CD4-positive, CD25-positive, alpha-beta regulatory T cell (primary cell): Measurements from ENCODE around the gene MRPL50. TPM values are rescaled to one million over a fixed set of nuclear protein-coding genes. Genes with fewer than 3 reads are reported as not detected.

Source experiments
- ATAC-seq, 2 donors: fragments of 150-1000 bp; cut with Tn5 transposase; one replicate each; pipeline ENCODE4 v1.10.0; 2021; ENCODE audit warnings: low read depth in 2 of 2, moderate number of reproducible peaks in 2 of 2, moderate library complexity in 1 of 2
- DNase-seq, 3 donors: peaks; one replicate each; pipeline versions ENCODE4 v3.0.0 to v3.0.0-alpha.2; 2012 to 2022; ENCODE audit warnings: mixed read lengths in 1 of 3
- H3K27ac ChIP-seq: one replicate; pipeline ENCODE4 v1.7.0; 2013; ENCODE audit warnings: mild to moderate bottlenecking, low read length; ENCODE audit not compliant: insufficient read depth, poor library complexity, severe bottlenecking
- H3K27me3 ChIP-seq: one replicate; pipeline ENCODE4 v1.7.0; 2013; ENCODE audit warnings: low read length; ENCODE audit not compliant: control insufficient read depth, insufficient read depth
- H3K36me3 ChIP-seq: one replicate; pipeline ENCODE4 v1.7.0; 2013; ENCODE audit warnings: mild to moderate bottlenecking, low read length, moderate library complexity; ENCODE audit not compliant: control insufficient read depth, insufficient read depth
- H3K4me1 ChIP-seq: 2 replicates; pipeline ENCODE4 v1.7.0; 2013; ENCODE audit warnings: mild to moderate bottlenecking, low read length; ENCODE audit not compliant: insufficient read depth, control insufficient read depth, poor library complexity, severe bottlenecking
- H3K4me3 ChIP-seq: one replicate; pipeline ENCODE4 v1.7.0; 2013; ENCODE audit warnings: low read depth, mild to moderate bottlenecking, low read length, moderate library complexity
- H3K9me3 ChIP-seq, 2 experiments: 1 replicate in 1 of 2; 2 replicates in 1 of 2; pipeline ENCODE4 v1.7.0; 2013; ENCODE audit warnings: low read length in 2 of 2, mild to moderate bottlenecking in 1 of 2, moderate library complexity in 1 of 2; ENCODE audit not compliant: control insufficient read depth in 2 of 2
- H3K27ac Mint-ChIP-seq, 3 donors: one replicate each; pipeline ENCODE4 v1.8.0; 2020 to 2022; ENCODE audit warnings: mild to moderate bottlenecking in 3 of 3, mixed read lengths in 3 of 3, moderate library complexity in 2 of 3
- H3K27me3 Mint-ChIP-seq: one replicate; pipeline ENCODE4 v1.8.0; 2022; ENCODE audit warnings: mild to moderate bottlenecking, mixed read lengths
- H3K36me3 Mint-ChIP-seq: one replicate; pipeline ENCODE4 v1.8.0; 2020; ENCODE audit warnings: mixed read lengths
- H3K4me1 Mint-ChIP-seq, 4 donors: one replicate each; pipeline ENCODE4 v1.8.0; 2020 to 2022; ENCODE audit warnings: mixed read lengths in 4 of 4, mild to moderate bottlenecking in 1 of 4
- H3K4me3 Mint-ChIP-seq, 4 donors: one replicate each; pipeline ENCODE4 v1.8.0; 2020 to 2022; ENCODE audit warnings: mild to moderate bottlenecking in 4 of 4, mixed read lengths in 4 of 4, moderate library complexity in 3 of 4
- H3K9me3 Mint-ChIP-seq, 7 donors: one replicate each; pipeline ENCODE4 v1.8.0; 2020 to 2022; ENCODE audit warnings: mixed read lengths in 7 of 7, mild to moderate bottlenecking in 3 of 7, moderate library complexity in 2 of 7
- polyA plus RNA-seq, 4 donors: library from polyadenylated mRNA; unstranded; fragments of 300-500 nt; fragmentation: Illumina TruSeq; gene quantifications; one replicate each; pipeline ENCODE4 v1.2.3, GENCODE V29; 2021
- total RNA-seq: library from RNA; stranded (reverse); gene quantifications from one replicate; pipeline ENCODE4 v1.2.3, GENCODE V29; 2022

Gene MRPL50
- total and polyA plus RNA-seq, 5 donors from 2014 or later = 8.5 to 26.2 (median 18.1) TPM

DNA sequence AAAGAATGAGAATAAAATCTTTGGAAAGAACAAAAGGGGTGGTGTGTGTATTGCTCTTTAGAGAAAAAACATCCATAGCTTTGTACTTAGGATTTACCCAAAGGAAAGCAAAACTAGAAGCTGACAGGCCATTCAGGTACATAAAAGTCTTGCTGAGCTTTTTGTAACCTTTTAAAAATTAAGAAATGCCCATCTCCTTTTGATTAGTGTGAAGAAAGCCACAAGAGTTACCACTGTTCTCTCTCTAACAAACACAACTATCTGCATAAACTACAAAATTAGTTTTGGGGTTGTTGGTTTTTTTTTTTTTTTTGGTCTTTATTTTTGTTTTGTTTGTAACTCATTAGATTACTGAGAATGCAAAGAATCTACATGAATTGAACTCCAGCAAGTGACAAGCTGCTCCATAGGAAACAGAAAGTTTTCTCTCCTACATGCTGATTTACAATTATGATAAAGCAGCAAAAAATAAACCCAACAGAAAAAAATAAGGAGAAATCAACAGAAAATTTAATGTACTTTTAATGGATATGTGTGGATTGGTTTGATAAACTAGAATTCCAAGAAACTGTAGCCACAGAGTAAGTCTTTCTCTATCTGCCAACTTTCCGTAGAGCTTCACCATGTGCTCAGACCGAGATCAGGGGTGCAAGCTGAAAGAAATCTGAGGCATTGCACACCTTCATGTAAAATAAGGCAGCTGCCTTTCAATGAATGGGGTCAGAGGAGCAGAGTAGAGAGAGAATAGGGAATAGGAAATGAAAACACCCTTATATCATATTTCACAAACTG is 25.9 kb downstream of the MRPL50 start:
- no peaks in the 10 kb centered on the region for H3K36me3 ChIP-seq
- no peak overlapping the region for H3K27ac ChIP-seq
- DNase-seq = no peak
- no peaks in the 10 kb centered on the region for H3K4me1 Mint-ChIP-seq
- no peak for ATAC-seq
- H3K9me3 Mint-ChIP-seq = peaks cover 0 to 2% (median 0%) of the 10 kb centered on the region in 7 donors
- H3K4me3 ChIP-seq = no peak overlapping the region
- H3K4me1 ChIP-seq = no peaks in the 10 kb centered on the region
- H3K27me3 Mint-ChIP-seq = peaks cover 6% of the 10 kb centered on the region
- H3K27me3 ChIP-seq = peaks cover 6% of the 10 kb centered on the region
- no peaks in the 10 kb centered on the region for H3K9me3 ChIP-seq
- no peak overlapping the region for H3K4me3 Mint-ChIP-seq
- no peak overlapping the region for H3K27ac Mint-ChIP-seq
- no peaks in the 10 kb centered on the region for H3K36me3 Mint-ChIP-seq

DNA sequence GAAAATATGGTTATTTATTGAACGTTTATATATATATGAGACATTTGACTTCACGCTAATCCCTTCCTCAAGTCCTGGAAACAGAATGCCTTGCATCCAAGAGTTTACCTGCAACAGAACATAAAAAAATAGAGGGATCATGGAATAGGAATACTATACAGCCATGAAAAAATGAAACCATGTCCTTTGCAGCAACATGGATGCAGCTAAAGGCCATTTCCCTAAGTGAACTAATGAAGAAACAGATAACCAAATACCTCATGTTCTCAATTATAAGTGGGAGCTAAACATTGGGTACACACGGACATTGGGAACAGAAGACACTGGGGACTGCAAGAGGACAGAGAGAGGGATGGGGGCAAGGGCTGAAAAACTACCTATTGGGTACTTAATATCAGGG is 26.6 kb downstream of the MRPL50 start:
- ATAC-seq (no peak), DNase-seq (no peak)
- Histone ChIP-seq H3K27ac (no peak overlapping the region), H3K36me3 (no peaks in the 10 kb centered on the region), H3K27me3 (peaks cover 6% of the 10 kb centered on the region), H3K4me3 (no peak overlapping the region), H3K4me1 (no peaks in the 10 kb centered on the region), H3K9me3 (no peaks in the 10 kb centered on the region)
- Mint-ChIP-seq H3K9me3 (no peaks in the 10 kb centered on the region), H3K4me1 (no peaks in the 10 kb centered on the region), H3K36me3 (no peaks in the 10 kb centered on the region), H3K27me3 (peaks cover 9% of the 10 kb centered on the region), H3K27ac (no peak overlapping the region), H3K4me3 (no peak overlapping the region)

DNA sequence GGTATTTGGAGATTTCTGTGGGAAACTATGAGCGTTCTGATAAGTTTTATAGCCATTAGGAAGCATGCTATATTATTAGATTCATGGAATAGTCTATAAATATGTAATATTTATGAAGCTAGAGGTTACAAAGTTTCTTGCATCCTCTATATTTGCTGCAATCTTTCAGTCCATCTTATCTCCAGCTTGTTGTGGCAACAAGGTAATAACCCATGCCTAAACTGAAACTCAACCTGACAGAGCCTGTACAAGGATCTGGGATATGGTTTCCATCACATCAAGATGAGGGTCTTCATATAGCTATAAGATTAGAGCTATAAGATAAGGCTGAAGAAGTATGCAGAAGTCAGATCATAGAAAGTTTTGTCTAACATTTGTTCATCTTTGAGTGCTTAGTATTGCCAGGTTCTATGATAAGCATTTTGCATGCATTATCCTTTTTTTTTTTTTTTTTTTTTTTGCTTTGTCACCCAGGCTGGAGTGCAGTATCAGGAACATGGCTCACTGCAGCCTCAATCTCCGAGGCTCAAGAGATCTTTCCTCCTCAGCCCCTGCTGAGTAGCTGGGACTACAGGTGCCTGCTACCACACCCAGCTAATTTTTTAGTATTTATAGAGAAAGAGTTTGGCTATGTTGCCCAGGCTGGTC is 28.4 kb downstream of the MRPL50 start:
- Histone ChIP-seq H3K4me1 (no peaks in the 10 kb centered on the region), H3K27ac (no peak overlapping the region), H3K27me3 (peaks cover 6% of the 10 kb centered on the region), H3K36me3 (no peaks in the 10 kb centered on the region), H3K4me3 (no peak overlapping the region), H3K9me3 (no peaks in the 10 kb centered on the region)
- Mint-ChIP-seq H3K9me3 (no peaks in the 10 kb centered on the region), H3K27me3 (peaks cover 11% of the 10 kb centered on the region), H3K36me3 (no peaks in the 10 kb centered on the region), H3K4me1 (no peaks in the 10 kb centered on the region), H3K4me3 (no peak overlapping the region), H3K27ac (no peak overlapping the region)
- ATAC-seq (no peak), DNase-seq (no peak)

DNA sequence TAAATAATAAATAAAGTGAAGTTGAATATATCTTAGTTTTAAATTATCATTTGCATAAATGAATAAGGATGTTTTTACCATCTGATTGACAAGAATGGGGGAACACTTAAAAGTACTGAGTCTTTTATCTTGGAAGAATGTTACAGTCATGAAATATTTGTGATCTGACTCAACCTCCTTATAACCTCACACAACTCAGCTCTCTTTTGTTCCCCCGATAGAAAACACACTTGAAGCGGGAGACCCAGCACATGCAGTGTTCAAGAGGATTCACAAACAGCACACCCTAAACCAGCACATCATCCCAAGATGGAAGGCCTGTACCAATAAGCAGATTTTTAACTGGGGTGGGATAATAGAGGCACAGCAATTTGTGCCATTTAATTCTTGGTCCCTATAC is 29.1 kb downstream of the MRPL50 start:
- ATAC-seq = no peak
- no peaks in the 10 kb centered on the region for H3K9me3 Mint-ChIP-seq
- H3K36me3 Mint-ChIP-seq = no peaks in the 10 kb centered on the region
- no peak overlapping the region for H3K27ac Mint-ChIP-seq
- H3K4me1 Mint-ChIP-seq = no peaks in the 10 kb centered on the region
- Histone ChIP-seq H3K9me3 (no peaks in the 10 kb centered on the region), H3K4me3 (no peak overlapping the region), H3K27ac (no peak overlapping the region), H3K27me3 (peaks cover 6% of the 10 kb centered on the region), H3K4me1 (no peaks in the 10 kb centered on the region), H3K36me3 (no peaks in the 10 kb centered on the region)
- DNase-seq = no peak
- H3K4me3 Mint-ChIP-seq = no peak overlapping the region
- H3K27me3 Mint-ChIP-seq = peaks cover 15% of the 10 kb centered on the region

DNA sequence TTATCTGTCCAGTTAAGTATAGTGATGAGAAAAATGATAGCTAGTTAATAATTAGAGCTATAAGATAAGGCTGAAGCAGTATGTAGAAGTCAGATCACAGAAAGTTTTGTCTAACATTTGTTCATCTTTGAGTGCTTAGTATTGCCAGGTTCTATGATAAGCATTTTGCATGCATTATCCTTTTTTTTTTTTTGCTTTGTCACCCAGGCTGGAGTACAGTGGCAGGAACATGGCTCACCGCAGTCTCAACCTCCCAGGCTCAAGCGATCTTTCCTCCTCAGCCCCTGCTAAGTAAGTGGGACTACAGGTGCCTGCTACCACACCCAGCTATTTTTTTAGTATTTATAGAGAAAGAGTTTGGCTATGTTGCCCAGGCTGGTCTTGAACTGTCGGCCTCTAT is 31.1 kb downstream of the MRPL50 start:
- H3K27me3 Mint-ChIP-seq = peaks cover 17% of the 10 kb centered on the region
- H3K27ac ChIP-seq = no peak overlapping the region
- H3K27me3 ChIP-seq = peaks cover 6% of the 10 kb centered on the region
- H3K36me3 Mint-ChIP-seq = no peaks in the 10 kb centered on the region
- H3K9me3 ChIP-seq = no peaks in the 10 kb centered on the region
- H3K9me3 Mint-ChIP-seq = no peaks in the 10 kb centered on the region
- no peak overlapping the region for H3K27ac Mint-ChIP-seq
- no peak for DNase-seq
- no peaks in the 10 kb centered on the region for H3K36me3 ChIP-seq
- no peaks in the 10 kb centered on the region for H3K4me1 Mint-ChIP-seq
- H3K4me3 ChIP-seq = no peak overlapping the region
- H3K4me1 ChIP-seq = no peaks in the 10 kb centered on the region
- ATAC-seq = no peak
- no peak overlapping the region for H3K4me3 Mint-ChIP-seq

DNA sequence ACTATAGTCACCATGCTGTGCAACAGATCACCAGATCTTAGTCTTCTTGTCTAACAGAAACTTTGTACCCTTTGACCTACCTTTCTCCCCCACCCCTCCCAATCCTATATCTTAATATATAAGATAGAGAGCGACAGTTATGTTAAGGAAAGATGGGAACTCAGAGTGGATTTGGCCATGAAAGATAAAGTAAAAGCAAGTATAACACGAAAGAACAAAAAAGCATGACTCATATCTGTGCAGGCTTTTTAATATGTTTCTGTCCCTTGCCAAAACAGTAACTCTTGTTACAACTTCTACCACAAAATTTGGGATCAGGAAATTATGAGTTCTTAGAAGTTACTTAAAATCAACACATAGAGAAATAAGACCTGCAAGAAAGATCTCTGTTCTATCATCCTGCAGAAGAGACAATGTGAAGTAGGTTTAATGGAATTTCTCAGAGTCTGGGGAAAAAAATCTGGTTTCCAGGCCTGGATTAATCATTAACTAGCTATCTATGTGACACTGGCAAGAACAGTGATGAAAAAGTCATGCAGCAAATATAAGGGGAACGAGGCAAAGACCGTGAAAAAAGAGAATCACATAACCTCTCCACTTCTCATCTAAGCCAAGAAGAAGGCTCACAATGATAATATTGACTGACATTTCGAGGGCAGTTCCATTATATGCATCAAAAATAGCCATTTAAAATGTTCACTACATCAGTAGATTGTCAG is 32.2 kb downstream of the MRPL50 start:
- Mint-ChIP-seq H3K27ac (no peak overlapping the region), H3K36me3 (no peaks in the 10 kb centered on the region)

DNA sequence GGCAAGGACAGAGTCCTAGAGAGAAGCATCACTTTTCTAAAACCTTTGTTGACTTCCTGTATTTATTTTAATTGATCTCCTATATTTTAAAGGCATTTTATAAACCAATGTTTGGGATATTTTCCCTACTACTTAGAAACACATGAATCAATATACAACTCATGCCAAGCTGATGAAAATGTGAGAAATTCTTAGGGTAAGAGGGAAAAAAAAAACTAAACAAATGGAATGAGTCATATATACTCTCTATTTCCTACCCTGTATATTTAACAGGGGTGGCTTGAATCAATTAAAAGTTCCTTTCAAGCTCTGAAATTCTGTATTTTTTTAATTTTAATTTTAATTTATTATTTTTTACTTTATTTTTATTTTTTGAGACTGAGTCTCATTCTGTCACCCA is 33.2 kb downstream of the MRPL50 start:
- H3K9me3 ChIP-seq = no peaks in the 10 kb centered on the region
- no peak overlapping the region for H3K27ac ChIP-seq
- DNase-seq (no peak), ATAC-seq (no peak)
- no peaks in the 10 kb centered on the region for H3K4me1 ChIP-seq
- H3K36me3 Mint-ChIP-seq = no peaks in the 10 kb centered on the region
- H3K4me1 Mint-ChIP-seq = no peaks in the 10 kb centered on the region
- no peaks in the 10 kb centered on the region for H3K36me3 ChIP-seq
- no peak overlapping the region for H3K27ac Mint-ChIP-seq
- no peak overlapping the region for H3K4me3 Mint-ChIP-seq
- no peak overlapping the region for H3K4me3 ChIP-seq
- peaks cover 0 to 1% (median 0%) of the 10 kb centered on the region in 7 donors for H3K9me3 Mint-ChIP-seq
- no peaks in the 10 kb centered on the region for H3K27me3 ChIP-seq
- H3K27me3 Mint-ChIP-seq = peaks cover 17% of the 10 kb centered on the region

More for the DNA sequence above, 32.2 kb downstream of the MRPL50 start:
- Mint-ChIP-seq H3K4me3 (no peak overlapping the region), H3K4me1 (no peaks in the 10 kb centered on the region), H3K27me3 (peaks cover 17% of the 10 kb centered on the region), H3K9me3 (peaks cover 0 to 1% (median 0%) of the 10 kb centered on the region in 7 donors)
- no peaks in the 10 kb centered on the region for H3K4me1 ChIP-seq
- ATAC-seq (no peak), DNase-seq (no peak)
- no peak overlapping the region for H3K27ac ChIP-seq
- H3K36me3 ChIP-seq = no peaks in the 10 kb centered on the region
- peaks cover under 1% of the 10 kb centered on the region for H3K27me3 ChIP-seq
- H3K9me3 ChIP-seq = no peaks in the 10 kb centered on the region
- no peak overlapping the region for H3K4me3 ChIP-seq
